Ovary (tissue), 3 donors: ENCODE results near the gene ZNF597.

Experiments used
- EP300 ChIP-seq: sonication (generic); formaldehyde crosslinking; IDR thresholded peaks from one replicate; pipeline ENCODE4 v1.6.1; 2017; ENCODE audit warnings: antibody characterized with exemption
- POLR2A ChIP-seq: fragments of 450-650 bp; IDR thresholded peaks from one replicate; pipeline ENCODE4 v1.6.1; 2017; ENCODE audit warnings: antibody characterized with exemption, mild to moderate bottlenecking, moderate library complexity
- TF ChIP-seq, protein P1 (sequence below), 3 donors: fragments of 450-650 bp in 2 of 3; fragments of 200-600 bp in 1 of 3; IDR thresholded peaks; one replicate each; pipeline versions ENCODE4 v1.5.1 to v1.8.0; 2016 to 2022; ENCODE audit warnings: antibody characterized with exemption in 3 of 3, mild to moderate bottlenecking in 1 of 3
- donor health status: DM: no; HTN: no; CAD: no.

DNA sequence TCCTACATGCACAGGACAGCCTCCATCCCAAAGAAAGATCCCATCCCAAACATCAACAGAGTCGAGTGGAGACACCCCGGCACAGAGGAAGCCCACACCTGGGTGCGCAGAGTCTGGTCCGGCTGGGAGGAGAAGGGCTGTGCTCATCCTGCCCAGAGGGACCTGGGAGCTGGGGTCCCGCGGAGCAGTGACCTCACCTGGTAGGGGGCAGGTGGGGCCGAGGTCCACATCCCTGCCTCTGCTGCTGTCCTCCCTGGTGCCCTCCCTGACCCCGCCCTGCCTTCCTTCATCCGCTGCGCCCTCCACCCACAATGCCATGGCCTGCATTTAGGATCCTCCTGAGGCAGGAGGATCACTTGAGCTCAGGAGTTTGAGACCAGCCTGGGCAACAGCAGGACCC, 49.1 kb upstream of the ZNF597 start:
- TF ChIP-seq EP300 (no peak), POLR2A (no peak)
- TF ChIP-seq, protein P1, sequence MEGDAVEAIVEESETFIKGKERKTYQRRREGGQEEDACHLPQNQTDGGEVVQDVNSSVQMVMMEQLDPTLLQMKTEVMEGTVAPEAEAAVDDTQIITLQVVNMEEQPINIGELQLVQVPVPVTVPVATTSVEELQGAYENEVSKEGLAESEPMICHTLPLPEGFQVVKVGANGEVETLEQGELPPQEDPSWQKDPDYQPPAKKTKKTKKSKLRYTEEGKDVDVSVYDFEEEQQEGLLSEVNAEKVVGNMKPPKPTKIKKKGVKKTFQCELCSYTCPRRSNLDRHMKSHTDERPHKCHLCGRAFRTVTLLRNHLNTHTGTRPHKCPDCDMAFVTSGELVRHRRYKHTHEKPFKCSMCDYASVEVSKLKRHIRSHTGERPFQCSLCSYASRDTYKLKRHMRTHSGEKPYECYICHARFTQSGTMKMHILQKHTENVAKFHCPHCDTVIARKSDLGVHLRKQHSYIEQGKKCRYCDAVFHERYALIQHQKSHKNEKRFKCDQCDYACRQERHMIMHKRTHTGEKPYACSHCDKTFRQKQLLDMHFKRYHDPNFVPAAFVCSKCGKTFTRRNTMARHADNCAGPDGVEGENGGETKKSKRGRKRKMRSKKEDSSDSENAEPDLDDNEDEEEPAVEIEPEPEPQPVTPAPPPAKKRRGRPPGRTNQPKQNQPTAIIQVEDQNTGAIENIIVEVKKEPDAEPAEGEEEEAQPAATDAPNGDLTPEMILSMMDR (IDR thresholded peaks at IDR 0.05), result no peak
